HG03457 (cell line): ENCODE results near the gene SNAPC2.
"Not testable (repeated sequence)": the region's sequence is repeated elsewhere in the genome, so short reads cannot be mapped to it uniquely, and the experiment has no call there.

Experiments
- ATAC-seq: cut with Tn5 transposase; IDR thresholded peaks from one replicate; pipeline ENCODE4 v1.9.1; 2021; ENCODE audit warnings: moderate number of reproducible peaks; ENCODE audit not compliant: unreplicated experiment

Gene SNAPC2

GRCh38 chr19:7931221-7932061 lies 11.3 kb downstream of the SNAPC2 start:
- no peak for ATAC-seq

- ATAC-seq, result no peak
Observed at GRCh38 chr19:7932276-7932929, 12.3 kb downstream of the SNAPC2 start.

GRCh38 chr19:7932930-7933300 lies 12.8 kb downstream of the SNAPC2 start:
- no peak for ATAC-seq

- no peak for ATAC-seq
Observed at GRCh38 chr19:7933411-7933810, 13.3 kb downstream of the SNAPC2 start.

- ATAC-seq, result no peak
Observed at GRCh38 chr19:7933828-7934725, 13.9 kb downstream of the SNAPC2 start.

GRCh38 chr19:7934766-7935165 lies 14.6 kb downstream of the SNAPC2 start:
- no peak for ATAC-seq

- ATAC-seq, result no peak
Observed at GRCh38 chr19:7940841-7941240, 20.7 kb downstream of the SNAPC2 start.

- ATAC-seq, result no peak
Observed at GRCh38 chr19:7941895-7942596, 21.9 kb downstream of the SNAPC2 start.

GRCh38 chr19:7942981-7943443 lies 22.9 kb downstream of the SNAPC2 start:
- no peak for ATAC-seq

- peak; percentile 83 for ATAC-seq
Observed at GRCh38 chr19:7943444-7944176, 23.5 kb downstream of the SNAPC2 start, which contains the start of gene TIMM44. TSS of gene TIMM44 (minus strand) at chr19:7943666. CDS start at chr19:7943651, 15 bp downstream.

GRCh38 chr19:7944177-7944761 lies 24.1 kb downstream of the SNAPC2 start:
- ATAC-seq, result peak; percentile 13

GRCh38 chr19:7947939-7948338 lies 27.8 kb downstream of the SNAPC2 start:
- no peak for ATAC-seq

- no peak for ATAC-seq
Observed at GRCh38 chr19:7953060-7953459, 32.9 kb downstream of the SNAPC2 start.

- ATAC-seq, result no peak
Observed at GRCh38 chr19:7953576-7953975, 33.4 kb downstream of the SNAPC2 start.

- ATAC-seq, result no peak
Observed at GRCh38 chr19:7955696-7956095, 35.6 kb downstream of the SNAPC2 start.

- no peak for ATAC-seq
Observed at GRCh38 chr19:7959211-7959610, 39.1 kb downstream of the SNAPC2 start.

- not testable (repeated sequence) for ATAC-seq
Observed at GRCh38 chr19:7961082-7961481, 40.9 kb downstream of the SNAPC2 start.

- no peak for ATAC-seq
Observed at GRCh38 chr19:7961920-7962626, 41.9 kb downstream of the SNAPC2 start.
